GM23338 (cell line): Measurements from ENCODE around the gene CDCA4. TPM values are rescaled to one million over a fixed set of nuclear protein-coding genes. Genes with fewer than 3 reads are reported as not detected.

Experiments
- ATAC-seq: fragments of 200-7000 bp; cut with Tn5 transposase; 3 replicates; pipeline ENCODE4 v1.9.1; 2020
- DNase-seq: peaks from one replicate; pipeline ENCODE4 v3.0.0-alpha.2; 2015; ENCODE audit warnings: low spot score
- H2AFZ ChIP-seq: fragments of 200-600 bp; sonication (generic); 2 replicates; pipeline ENCODE4 v1.8.0; 2016; ENCODE audit warnings: antibody characterized with exemption, mild to moderate bottlenecking, moderate library complexity
- H3F3A ChIP-seq: fragments of 200-600 bp; sonication (generic); replicated peaks from 2 replicates; pipeline ENCODE4 v1.8.0; 2017; ENCODE audit warnings: antibody characterized with exemption, mixed run types, low read depth
- H3K27ac ChIP-seq: fragments of 200-600 bp; sonication (generic); 2 replicates; pipeline ENCODE4 v1.6.1; 2016; ENCODE audit warnings: low read depth
- H3K27me3 ChIP-seq: fragments of 200-600 bp; sonication (generic); 2 replicates; pipeline ENCODE4 v1.8.0; 2016; ENCODE audit warnings: mild to moderate bottlenecking, mixed run types, moderate library complexity; ENCODE audit not compliant: insufficient read depth
- H3K36me3 ChIP-seq: fragments of 200-600 bp; sonication (generic); 2 replicates; pipeline ENCODE4 v1.8.0; 2016; ENCODE audit warnings: mild to moderate bottlenecking; ENCODE audit not compliant: insufficient read depth
- H3K4me1 ChIP-seq: fragments of 200-600 bp; sonication (generic); 2 replicates; pipeline ENCODE4 v1.8.0; 2016; ENCODE audit warnings: mild to moderate bottlenecking, moderate library complexity; ENCODE audit not compliant: insufficient read depth
- H3K4me2 ChIP-seq: fragments of 200-600 bp; sonication (generic); 2 replicates; pipeline ENCODE4 v1.7.1; 2017; ENCODE audit warnings: mixed run types
- H3K4me3 ChIP-seq: fragments of 200-600 bp; sonication (generic); 2 replicates; pipeline ENCODE4 v1.6.1; 2016; ENCODE audit warnings: mixed run types
- H3K79me2 ChIP-seq: fragments of 200-600 bp; sonication (generic); replicated peaks from 2 replicates; pipeline ENCODE4 v1.8.0; 2017; ENCODE audit warnings: mild to moderate bottlenecking; ENCODE audit not compliant: insufficient read depth
- H3K9me2 ChIP-seq: fragments of 200-600 bp; sonication (generic); 2 replicates; pipeline ENCODE4 v1.8.0; 2017; ENCODE audit not compliant: insufficient read depth
- H4K20me1 ChIP-seq: fragments of 200-600 bp; sonication (generic); replicated peaks from 2 replicates; pipeline ENCODE4 v1.8.0; 2017; ENCODE audit warnings: mild to moderate bottlenecking; ENCODE audit not compliant: insufficient read depth
- H3K27ac Mint-ChIP-seq: 2 replicates; pipeline ENCODE4 v1.8.0; 2020; ENCODE audit warnings: inconsistent platforms, mild to moderate bottlenecking, moderate library complexity, mixed read lengths
- H3K27me3 Mint-ChIP-seq: 3 replicates; pipeline ENCODE4 v1.8.0; 2022; ENCODE audit warnings: low read depth, mild to moderate bottlenecking, moderate library complexity, mixed read lengths, inconsistent platforms; ENCODE audit not compliant: insufficient read depth, poor library complexity
- H3K36me3 Mint-ChIP-seq: 3 replicates; pipeline ENCODE4 v1.8.0; 2021; ENCODE audit warnings: low read depth, mild to moderate bottlenecking, inconsistent platforms, moderate library complexity, mixed read lengths
- H3K4me1 Mint-ChIP-seq: 3 replicates; pipeline ENCODE4 v1.8.0; 2020; ENCODE audit warnings: mild to moderate bottlenecking, inconsistent platforms, mixed read lengths
- H3K4me3 Mint-ChIP-seq: 3 replicates; pipeline ENCODE4 v1.8.0; 2021; ENCODE audit warnings: moderate library complexity, mild to moderate bottlenecking, inconsistent platforms, mixed read lengths
- H3K9me3 Mint-ChIP-seq: 3 replicates; pipeline ENCODE4 v1.8.0; 2020; ENCODE audit warnings: moderate library complexity, mild to moderate bottlenecking, inconsistent platforms, mixed read lengths
- CTCF ChIP-seq, 2 experiments: fragments of 200-600 bp in 1 of 2; sonication (generic) in 1 of 2; conservative IDR thresholded peaks; 2 replicates each; pipeline versions ENCODE4 v1.5.1 to v1.6.1; 2016 to 2017; ENCODE audit warnings: antibody characterized with exemption in 2 of 2, low read depth in 2 of 2, mild to moderate bottlenecking in 2 of 2, moderate library complexity in 1 of 2
- ETS1 ChIP-seq: IDR thresholded peaks from 2 replicates; pipeline ENCODE4 v1.6.1; 2016; ENCODE audit warnings: antibody characterized with exemption
- EZH2 ChIP-seq: fragments of 200-600 bp; sonication (generic); IDR thresholded peaks from one replicate; pipeline ENCODE4 v1.8.0; 2017; ENCODE audit warnings: antibody characterized with exemption, mild to moderate bottlenecking, low read depth; ENCODE audit not compliant: unreplicated experiment
- EZH2phosphoT487 ChIP-seq: fragments of 200-600 bp; sonication (generic); IDR thresholded peaks from one replicate; pipeline ENCODE4 v1.8.1; 2018; ENCODE audit warnings: antibody characterized with exemption; ENCODE audit not compliant: unreplicated experiment
- JUNB ChIP-seq: IDR thresholded peaks from one replicate; pipeline ENCODE4 v1.6.1; 2016; ENCODE audit warnings: antibody characterized with exemption; ENCODE audit not compliant: unreplicated experiment
- NANOG ChIP-seq: IDR thresholded peaks from 2 replicates; pipeline ENCODE4 v1.6.1; 2016; ENCODE audit warnings: antibody characterized with exemption, borderline replicate concordance
- POLR2AphosphoS5 ChIP-seq: IDR thresholded peaks from 2 replicates; pipeline ENCODE4 v1.6.1; 2016; ENCODE audit warnings: antibody characterized with exemption, low read depth
- REST ChIP-seq: IDR thresholded peaks from one replicate; pipeline ENCODE4 v1.6.1; 2018; ENCODE audit warnings: antibody characterized with exemption; ENCODE audit not compliant: unreplicated experiment
- STAT1 ChIP-seq: IDR thresholded peaks from one replicate; pipeline ENCODE4 v1.6.1; 2016; ENCODE audit warnings: antibody characterized with exemption; ENCODE audit not compliant: unreplicated experiment
- ZNF114 ChIP-seq: fragments of 250-450 bp; sonication (Bioruptor Pico); IDR thresholded peaks from 2 replicates; pipeline ENCODE4 v1.5.0; 2020; ENCODE audit warnings: mild to moderate bottlenecking, moderate library complexity
- ZNF331 ChIP-seq: fragments of 250-450 bp; sonication (Bioruptor Pico); IDR thresholded peaks from 2 replicates; pipeline ENCODE4 v1.5.0; 2020; ENCODE audit warnings: low read depth, mild to moderate bottlenecking, moderate library complexity
- polyA plus RNA-seq: library from polyadenylated mRNA; unstranded; fragments of >200 nt; fragmentation: Nextera tagmentation; extraction: Ambion mirVana; gene quantifications from 2 replicates; pipeline ENCODE4 v1.2.1, GENCODE V29; 2016
- total RNA-seq: library from RNA; depleted of rRNA; stranded (reverse); fragments of >200 nt; shearing (Covaris generic); gene quantifications from 2 replicates; pipeline ENCODE4 v1.2.3, GENCODE V29; 2014

The CDCA4 gene
- total and polyA plus RNA-seq, 2 experiments from 2014 or later: 32.6 to 70.7 TPM

DNA sequence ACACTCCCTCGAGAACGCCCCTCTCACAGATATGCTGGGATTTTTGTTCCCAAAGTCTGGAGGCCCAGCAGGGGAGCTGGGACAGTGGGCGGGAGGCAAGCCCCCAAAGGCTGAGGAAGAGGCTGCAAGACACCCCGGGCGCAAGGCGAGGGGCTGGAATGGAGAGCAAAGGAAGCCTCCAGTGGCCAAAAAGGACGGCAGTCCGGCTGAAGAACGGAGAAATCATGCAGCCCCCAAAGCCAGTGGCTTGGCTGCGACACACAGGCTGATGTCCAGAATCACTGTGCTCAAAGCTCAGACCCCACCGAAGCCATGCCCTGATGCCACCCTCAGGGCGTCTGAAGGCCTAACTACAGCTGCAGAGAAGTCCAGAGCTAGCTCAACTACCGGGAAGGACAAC is 24.4 kb downstream of the CDCA4 start:
- H3K27ac Mint-ChIP-seq: no peak overlapping the region
- Histone ChIP-seq H3K27ac (no peak overlapping the region), H3K79me2 (no peaks in the 10 kb centered on the region), H3K36me3 (no peaks in the 10 kb centered on the region), H4K20me1 (no peaks in the 10 kb centered on the region), H3K27me3 (no peaks in the 10 kb centered on the region), H2AFZ (no peak overlapping the region), H3K9me2 (no peaks in the 10 kb centered on the region), H3K4me3 (no peak overlapping the region), H3F3A (no peaks in the 10 kb centered on the region), H3K4me1 (no peaks in the 10 kb centered on the region), H3K4me2 (no peak overlapping the region)
- ATAC-seq: no peak
- DNase-seq: no peak
- no peaks in the 10 kb centered on the region; the same call in 2 of the 3 replicates for H3K4me1 Mint-ChIP-seq
- H3K36me3 Mint-ChIP-seq: peaks cover 13% of the 10 kb centered on the region; the same call in 2 of the 3 replicates
- H3K9me3 Mint-ChIP-seq: no peaks in the 10 kb centered on the region; the same call in 2 of the 3 replicates
- no peak overlapping the region for H3K4me3 Mint-ChIP-seq
- TF ChIP-seq EZH2: no peak
- no peak for TF ChIP-seq CTCF (conservative IDR thresholded peaks at IDR 0.05; ENCODE audit: low read depth in 2 of 2)
- peaks cover 11% of the 10 kb centered on the region for H3K27me3 Mint-ChIP-seq

- ATAC-seq (no peak), DNase-seq (no peak)
- H3K4me1 ChIP-seq: no peaks in the 10 kb centered on the region
- peaks cover 13% of the 10 kb centered on the region; the same call in 2 of the 3 replicates for H3K36me3 Mint-ChIP-seq
- H3F3A ChIP-seq: no peaks in the 10 kb centered on the region
- H4K20me1 ChIP-seq: no peaks in the 10 kb centered on the region
- H3K79me2 ChIP-seq: no peaks in the 10 kb centered on the region
- H3K4me3 Mint-ChIP-seq: no peak overlapping the region
- no peak overlapping the region for H2AFZ ChIP-seq
- H3K4me1 Mint-ChIP-seq: no peaks in the 10 kb centered on the region; the same call in 2 of the 3 replicates
- no peaks in the 10 kb centered on the region for H3K36me3 ChIP-seq
- H3K9me2 ChIP-seq: no peaks in the 10 kb centered on the region
- peaks cover 11% of the 10 kb centered on the region for H3K27me3 Mint-ChIP-seq
- no peak overlapping the region for H3K4me2 ChIP-seq
- no peak overlapping the region for H3K27ac ChIP-seq
- H3K9me3 Mint-ChIP-seq: no peaks in the 10 kb centered on the region; the same call in 2 of the 3 replicates
- H3K27me3 ChIP-seq: no peaks in the 10 kb centered on the region
- no peak overlapping the region for H3K27ac Mint-ChIP-seq
- no peak overlapping the region for H3K4me3 ChIP-seq
- no peak for TF ChIP-seq JUNB
- no peak for TF ChIP-seq CTCF (conservative IDR thresholded peaks at IDR 0.05; ENCODE audit: low read depth in 2 of 2)
- TF ChIP-seq ETS1: no peak
- no peak for TF ChIP-seq NANOG
- no peak for TF ChIP-seq EZH2phosphoT487
- TF ChIP-seq ZNF331: no peak
- TF ChIP-seq POLR2AphosphoS5: no peak
- no peak for TF ChIP-seq EZH2
- no peak for TF ChIP-seq ZNF114 (CRISPR knock-in tag)
- TF ChIP-seq REST: no peak
- TF ChIP-seq STAT1: no peak
Observed at GRCh38 chr14:104996032-104996431, 24.9 kb downstream of the CDCA4 start.
